Caco-2 (cell line): Measurements from ENCODE around the gene KLRC3. TPM values are rescaled to one million over a fixed set of nuclear protein-coding genes. Genes with fewer than 3 reads are reported as not detected.
"Not testable (repeated sequence)": the region's sequence is repeated elsewhere in the genome, so short reads cannot be mapped to it uniquely, and the experiment has no call there.

Source experiments
- BruUV-seq: library from RNA; stranded (reverse); fragments of 400-500 nt; replicated peaks from 2 replicates; lab custom pipeline; 2021; lab: Mats Ljungman, UMichigan
- CTCF ChIA-PET: fragments of 300-600 bp; sonication (Branson Sonifier 250); formaldehyde crosslinking; loops from one replicate; lab custom pipeline; 2022; ENCODE audit warnings: antibody characterized with exemption; lab: Charles Lee
- POLR2A ChIA-PET: fragments of 300-600 bp; sonication (Branson Sonifier 250); formaldehyde crosslinking; loops from one replicate; lab custom pipeline; 2022; ENCODE audit warnings: antibody characterized with exemption; lab: Charles Lee
- DNase-seq, 2 experiments: peaks; one replicate each; pipeline versions ENCODE4 v3.0.0 to v3.0.0-alpha.2; 2020 to 2022
- H3K27me3 ChIP-seq: replicated peaks from 2 replicates; pipeline ENCODE4 v1.6.0; 2011; ENCODE audit warnings: low read length; ENCODE audit not compliant: control insufficient read depth, insufficient read depth
- H3K36me3 ChIP-seq: 2 replicates; pipeline ENCODE4 v1.5.1; 2011; ENCODE audit warnings: low read length; ENCODE audit not compliant: control insufficient read depth, insufficient read depth
- H3K4me1 ChIP-seq: fragments of 250-450 bp; sonication (Bioruptor Pico); 2 replicates; pipeline ENCODE4 v1.5.1; 2020; ENCODE audit warnings: mild to moderate bottlenecking
- H3K4me3 ChIP-seq: 2 replicates; pipeline ENCODE4 v1.5.1; 2011; ENCODE audit warnings: low read depth, mild to moderate bottlenecking, control low read depth, low read length
- H3K9me3 ChIP-seq: fragments of 250-450 bp; sonication (Bioruptor Pico); 2 replicates; pipeline ENCODE4 v1.5.1; 2020; ENCODE audit warnings: mild to moderate bottlenecking, moderate library complexity
- H3K27ac Mint-ChIP-seq: one replicate; pipeline ENCODE4 v1.8.0; 2022; ENCODE audit warnings: mixed read lengths; ENCODE audit not compliant: unreplicated experiment
- H3K27me3 Mint-ChIP-seq: one replicate; pipeline ENCODE4 v1.8.0; 2022; ENCODE audit warnings: mixed read lengths; ENCODE audit not compliant: insufficient read depth, unreplicated experiment
- H3K36me3 Mint-ChIP-seq: one replicate; pipeline ENCODE4 v1.8.0; 2022; ENCODE audit warnings: mild to moderate bottlenecking, mixed read lengths; ENCODE audit not compliant: insufficient read depth, unreplicated experiment
- H3K4me1 Mint-ChIP-seq: one replicate; pipeline ENCODE4 v1.8.0; 2022; ENCODE audit warnings: low read depth, mixed read lengths; ENCODE audit not compliant: unreplicated experiment
- H3K4me3 Mint-ChIP-seq: one replicate; pipeline ENCODE4 v1.8.0; 2022; ENCODE audit warnings: mild to moderate bottlenecking, moderate library complexity, mixed read lengths; ENCODE audit not compliant: unreplicated experiment
- H3K9me3 Mint-ChIP-seq: one replicate; pipeline ENCODE4 v1.8.0; 2022; ENCODE audit warnings: mixed read lengths; ENCODE audit not compliant: unreplicated experiment
- CTCF ChIP-seq, 2 experiments: fragments of 200-600 bp in 1 of 2; IDR thresholded peaks; 1 replicate in 1 of 2; 2 replicates in 1 of 2; pipeline versions ENCODE4 v1.5.1 to v1.8.0; 2011 to 2022; ENCODE audit warnings: antibody characterized with exemption in 1 of 2, control low read depth in 1 of 2, inconsistent platforms in 1 of 2, low read depth in 1 of 2, low read length in 1 of 2, mild to moderate bottlenecking in 1 of 2, moderate library complexity in 1 of 2; ENCODE audit not compliant: insufficient read depth in 1 of 2, severe bottlenecking in 1 of 2, unreplicated experiment in 1 of 2
- intact Hi-C: fragments of 100-400 bp; cut with micrococcal nuclease; formaldehyde crosslinking; loops from one replicate; pipeline ENCODE4 v1.10.0; 2022; ENCODE audit not compliant: unreplicated experiment
- total RNA-seq: library from RNA; stranded (reverse); gene quantifications from 2 replicates; pipeline ENCODE4 v1.2.3, GENCODE V29; 2022

KLRC3 gene
- total RNA-seq, 1 experiment from 2014 or later: not detected

DNA sequence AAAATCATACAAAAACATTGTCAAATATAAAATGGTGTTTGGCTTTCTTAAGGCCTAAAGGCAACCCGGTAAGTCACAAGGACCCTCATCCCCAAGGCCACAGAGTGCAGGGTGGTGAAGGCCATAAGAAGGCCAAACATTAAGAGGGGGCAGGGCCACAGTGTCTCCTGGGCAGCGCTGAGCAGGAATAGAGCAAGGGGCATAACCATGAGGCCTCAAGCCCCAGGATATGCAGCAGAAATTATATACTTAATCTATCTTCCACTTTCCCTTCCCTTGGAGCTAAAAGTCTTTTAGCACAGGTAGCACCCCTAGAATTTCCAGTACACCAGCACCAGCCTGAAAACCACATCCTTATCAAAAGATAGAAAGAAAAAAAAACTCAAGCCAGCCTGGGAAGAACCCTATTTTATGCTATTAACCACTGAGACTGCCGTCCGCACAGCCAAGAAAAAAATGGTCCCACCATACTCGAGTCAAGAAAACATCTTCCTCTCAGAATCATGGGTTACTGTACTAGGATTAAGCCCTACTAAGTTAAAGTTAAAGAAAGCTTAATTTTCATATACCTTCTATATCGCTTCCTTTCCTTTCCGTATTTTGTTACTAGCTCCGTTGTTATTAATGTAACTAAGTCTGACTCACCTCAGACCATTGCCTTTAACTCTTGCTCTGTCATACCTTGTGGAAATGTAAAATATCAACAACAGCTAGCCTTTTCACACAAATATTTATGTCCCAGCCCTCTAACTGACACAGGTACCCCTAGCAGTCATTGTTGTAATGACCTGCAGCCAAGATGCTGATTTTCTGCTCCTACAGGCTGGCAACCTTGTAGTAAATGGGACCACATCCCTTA lies 50.6 kb downstream of the KLRC3 start:
- BruUV-seq: no TSS peak
- DNase-seq: no peak
- Histone ChIP-seq H3K9me3 (peaks cover 18% of the 10 kb centered on the region), H3K27me3 (no peaks in the 10 kb centered on the region), H3K36me3 (no peaks in the 10 kb centered on the region; the same call in 1 of the 2 replicates), H3K4me1 (peaks cover 48% of the 10 kb centered on the region), H3K4me3 (no peak overlapping the region)
- H3K4me3 Mint-ChIP-seq: no peak overlapping the region
- peaks cover 27% of the 10 kb centered on the region for H3K9me3 Mint-ChIP-seq
- peak overlapping the region; percentile 30 for H3K27ac Mint-ChIP-seq
- ChIA-PET POLR2A (no interaction called here), CTCF (no interaction called here)
- intact Hi-C loops: loop anchor here (10.0 kb wide), 1 partner anchor 135 kb away; no protein-coding TSS in a partner anchor
- peaks cover 7% of the 10 kb centered on the region for H3K36me3 Mint-ChIP-seq
- H3K27me3 Mint-ChIP-seq: no peaks in the 10 kb centered on the region
- H3K4me1 Mint-ChIP-seq: peaks cover 40% of the 10 kb centered on the region
- TF ChIP-seq CTCF (IDR thresholded peaks at IDR 0.05; ENCODE audit: insufficient read depth in 1 of 2, low read depth in 1 of 2, low read length in 1 of 2, severe bottlenecking in 1 of 2, unreplicated experiment in 1 of 2): no peak

DNA sequence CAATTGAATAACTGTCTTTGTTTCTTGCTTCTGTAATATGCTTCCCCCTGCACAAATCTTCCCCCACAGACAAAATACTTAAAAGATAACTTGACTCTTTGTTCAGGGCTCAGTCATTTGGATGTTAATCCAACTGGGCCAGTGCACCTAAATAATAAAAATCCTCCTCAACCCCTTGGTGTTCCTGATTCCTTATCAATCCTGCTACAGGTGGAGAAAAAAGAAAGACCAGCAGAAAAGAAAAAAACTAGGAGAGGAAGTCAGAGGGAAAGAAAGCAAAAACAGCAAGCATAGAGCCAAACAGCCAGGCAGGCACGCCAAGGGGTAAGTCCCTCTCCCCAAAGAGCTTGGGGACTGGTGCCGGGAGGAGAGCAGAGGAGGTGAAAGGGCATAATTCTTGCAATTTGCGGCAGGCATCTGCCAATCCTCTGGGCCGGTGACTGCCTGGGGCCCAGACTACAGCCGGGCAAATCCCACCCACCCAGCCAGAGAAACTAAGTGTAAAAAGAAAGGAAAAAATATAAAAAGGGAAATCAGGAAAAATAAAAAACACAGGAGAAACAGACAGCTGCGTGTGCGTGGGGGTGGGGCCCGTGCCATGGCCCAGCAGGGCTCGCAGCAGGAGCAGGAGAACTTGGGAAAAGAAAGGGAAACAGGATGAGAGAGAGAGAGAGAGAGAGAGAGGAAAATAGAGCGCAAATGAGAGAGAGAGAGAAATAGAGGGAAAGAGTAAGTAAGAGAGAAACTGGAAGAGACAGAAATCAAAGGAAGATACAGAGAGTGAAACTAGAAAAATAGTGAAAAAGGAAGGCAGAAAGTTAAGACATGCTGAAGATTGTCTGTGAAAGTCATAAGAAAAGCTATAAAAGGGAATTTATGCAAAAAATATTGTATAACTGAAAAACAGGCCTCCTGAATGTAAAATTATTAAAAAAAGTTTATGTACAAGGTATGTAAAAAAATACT lies 51.9 kb downstream of the KLRC3 start:
- H3K4me3 ChIP-seq: no peak overlapping the region
- peaks cover 18% of the 10 kb centered on the region for H3K9me3 ChIP-seq
- H3K36me3 ChIP-seq: no peaks in the 10 kb centered on the region; the same call in 1 of the 2 replicates
- no peak for DNase-seq
- peaks cover 57% of the 10 kb centered on the region for H3K4me1 ChIP-seq
- ChIA-PET POLR2A (no interaction called here), CTCF (no interaction called here)
- intact Hi-C loops: loop anchor here (10.0 kb wide), 1 partner anchor 134 kb away; no protein-coding TSS in a partner anchor
- Mint-ChIP-seq H3K27me3 (no peaks in the 10 kb centered on the region), H3K27ac (no peak overlapping the region), H3K4me3 (no peak overlapping the region), H3K9me3 (peaks cover 27% of the 10 kb centered on the region), H3K36me3 (peaks cover 7% of the 10 kb centered on the region), H3K4me1 (peaks cover 34% of the 10 kb centered on the region)
- H3K27me3 ChIP-seq: no peaks in the 10 kb centered on the region
- no peak for TF ChIP-seq CTCF (IDR thresholded peaks at IDR 0.05; ENCODE audit: insufficient read depth in 1 of 2, low read depth in 1 of 2, low read length in 1 of 2, severe bottlenecking in 1 of 2, unreplicated experiment in 1 of 2)
- no TSS peak for BruUV-seq

DNA sequence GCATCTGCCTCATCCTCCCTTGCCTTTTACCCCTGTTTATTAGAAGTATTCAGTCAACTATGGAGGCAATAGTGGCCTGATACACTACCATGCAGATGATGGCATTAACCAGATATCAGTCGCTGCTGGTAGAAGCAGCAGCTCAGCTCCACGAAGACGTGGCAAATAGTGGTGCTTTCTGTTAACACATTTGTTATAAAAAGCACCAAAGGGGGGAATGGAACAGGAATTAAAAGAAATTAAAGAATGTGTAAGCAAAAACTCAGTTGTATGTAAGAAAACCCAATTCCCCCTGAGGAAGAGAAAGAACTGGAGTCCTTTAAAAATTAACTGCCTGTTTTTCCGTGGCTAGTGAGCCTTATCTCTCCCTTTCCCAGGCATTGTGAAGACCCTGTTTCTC lies 52.7 kb downstream of the KLRC3 start:
- H3K36me3 Mint-ChIP-seq, CTCF ChIA-PET, H3K4me3 Mint-ChIP-seq, H3K36me3 ChIP-seq, H3K27me3 ChIP-seq, BruUV-seq, H3K4me3 ChIP-seq, DNase-seq, POLR2A ChIA-PET, H3K27ac Mint-ChIP-seq, H3K27me3 Mint-ChIP-seq: not testable (repeated sequence)
- H3K9me3 ChIP-seq: peaks cover 18% of the 10 kb centered on the region
- peaks cover 56% of the 10 kb centered on the region for H3K4me1 ChIP-seq
- peaks cover 27% of the 10 kb centered on the region for H3K9me3 Mint-ChIP-seq
- peaks cover 28% of the 10 kb centered on the region for H3K4me1 Mint-ChIP-seq
- intact Hi-C loops: loop anchor here (10.0 kb wide), 1 partner anchor 133 kb away; no protein-coding TSS in a partner anchor
